ENCODE measurements around the gene FGFR2. TPM values are rescaled to one million over a fixed set of nuclear protein-coding genes. Genes with fewer than 3 reads are reported as not detected.

Gene FGFR2
- total RNA-seq, 1 experiment from 2014 or later = 19.7 TPM

DNA sequence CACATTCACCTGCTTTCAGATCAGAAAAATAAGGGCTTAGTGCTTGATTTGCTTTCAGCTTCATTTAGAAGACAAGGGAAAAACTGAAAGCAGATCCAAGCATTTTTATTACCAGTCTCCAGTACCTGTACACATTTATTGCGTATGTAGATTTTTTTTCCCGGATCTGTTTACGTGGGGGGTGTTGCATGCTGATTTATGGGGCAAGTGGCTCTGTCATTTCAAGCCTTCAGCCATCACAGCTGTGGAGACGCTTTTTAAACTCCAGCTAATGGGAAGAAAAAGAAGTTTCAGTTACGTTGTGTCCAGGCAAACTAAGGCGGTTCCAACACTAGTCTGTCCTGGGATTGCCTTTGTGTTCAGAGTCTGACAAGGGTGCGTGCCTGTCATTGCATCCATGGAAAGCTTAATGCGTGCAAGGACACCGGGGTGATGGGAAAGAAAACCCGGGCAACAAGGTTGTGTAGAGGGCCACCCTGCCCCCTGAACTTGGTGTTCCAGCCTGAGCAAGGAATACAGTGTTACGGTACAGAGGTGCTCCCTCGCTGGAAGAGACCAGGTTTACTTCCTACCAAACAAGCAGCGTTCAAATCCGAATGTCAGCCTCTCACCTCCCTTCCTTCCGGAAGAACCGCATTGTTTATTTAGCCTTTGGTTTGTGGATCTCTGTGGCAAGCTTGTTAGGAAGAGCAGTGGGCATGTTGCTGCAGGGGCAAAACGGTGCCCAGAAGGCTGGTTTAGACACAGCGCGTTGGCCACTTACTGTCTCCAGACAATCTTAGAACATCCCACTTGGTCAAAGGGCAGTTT lies 128.2 kb downstream of the FGFR2 start (continued):
- TF ChIP-seq, protein P1, sequence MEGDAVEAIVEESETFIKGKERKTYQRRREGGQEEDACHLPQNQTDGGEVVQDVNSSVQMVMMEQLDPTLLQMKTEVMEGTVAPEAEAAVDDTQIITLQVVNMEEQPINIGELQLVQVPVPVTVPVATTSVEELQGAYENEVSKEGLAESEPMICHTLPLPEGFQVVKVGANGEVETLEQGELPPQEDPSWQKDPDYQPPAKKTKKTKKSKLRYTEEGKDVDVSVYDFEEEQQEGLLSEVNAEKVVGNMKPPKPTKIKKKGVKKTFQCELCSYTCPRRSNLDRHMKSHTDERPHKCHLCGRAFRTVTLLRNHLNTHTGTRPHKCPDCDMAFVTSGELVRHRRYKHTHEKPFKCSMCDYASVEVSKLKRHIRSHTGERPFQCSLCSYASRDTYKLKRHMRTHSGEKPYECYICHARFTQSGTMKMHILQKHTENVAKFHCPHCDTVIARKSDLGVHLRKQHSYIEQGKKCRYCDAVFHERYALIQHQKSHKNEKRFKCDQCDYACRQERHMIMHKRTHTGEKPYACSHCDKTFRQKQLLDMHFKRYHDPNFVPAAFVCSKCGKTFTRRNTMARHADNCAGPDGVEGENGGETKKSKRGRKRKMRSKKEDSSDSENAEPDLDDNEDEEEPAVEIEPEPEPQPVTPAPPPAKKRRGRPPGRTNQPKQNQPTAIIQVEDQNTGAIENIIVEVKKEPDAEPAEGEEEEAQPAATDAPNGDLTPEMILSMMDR (IDR thresholded peaks at IDR 0.05 in 2 of 3, conservative IDR thresholded peaks at IDR 0.05 in 1 of 3; ENCODE audit: borderline replicate concordance in 1 of 3, insufficient read depth in 1 of 3, low read depth in 2 of 3, low read length in 2 of 3) = no peak

DNA sequence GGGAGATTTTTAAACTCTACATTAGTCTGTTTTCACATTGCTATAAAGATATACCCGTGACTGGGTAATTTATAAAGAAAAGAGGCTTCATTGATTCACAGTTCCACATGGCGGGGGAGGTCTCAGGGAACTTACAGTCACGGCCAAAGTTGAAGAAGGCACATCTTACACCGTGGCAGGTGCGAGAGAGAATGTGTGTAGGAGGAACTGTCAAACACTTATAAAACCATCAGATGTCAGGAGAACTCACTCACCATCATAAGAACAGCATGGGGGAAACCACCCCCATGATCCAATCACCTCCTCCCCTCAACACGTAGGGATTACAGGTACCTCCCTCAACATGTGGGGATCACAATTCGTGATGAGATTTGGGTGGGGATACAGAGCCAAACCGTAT lies 129.5 kb downstream of the FGFR2 start:
- Histone ChIP-seq H3K9me2 (ENCODE audit: insufficient read depth) (no peaks in the 10 kb centered on the region), H3K79me2 (ENCODE audit: insufficient read depth, low read length) (no peaks in the 10 kb centered on the region), H3K27ac (ENCODE audit: low read depth, low read length) (no peak overlapping the region), H3K4me3 (replicated peaks in 1 of 2; ENCODE audit: low read depth in 1 of 2, low read length in 2 of 2) (no peak overlapping the region), H3K9ac (ENCODE audit: low read length) (no peak overlapping the region), H2AFZ (ENCODE audit: low read depth, low read length, poor library complexity, severe bottlenecking) (no peak overlapping the region), H3K9me3 (ENCODE audit: control insufficient read depth in 1 of 2, insufficient read depth in 1 of 2, low read depth in 1 of 2, low read length in 2 of 2) (no peaks in the 10 kb centered on the region), H3K36me3 (ENCODE audit: control insufficient read depth in 1 of 2, insufficient read depth in 2 of 2, low read length in 2 of 2) (no peaks in the 10 kb centered on the region), H3K27me3 (ENCODE audit: insufficient read depth, low read length) (peaks cover 8% of the 10 kb centered on the region; the same call in 1 of the 2 replicates), H4K20me1 (ENCODE audit: insufficient read depth) (no peaks in the 10 kb centered on the region), H3K4me1 (ENCODE audit: control insufficient read depth in 1 of 2, insufficient read depth in 2 of 2, low read length in 2 of 2) (no peaks in the 10 kb centered on the region), H3K4me2 (ENCODE audit: low read length) (no peak overlapping the region)
- DNase-seq (ENCODE audit: low read depth, low spot score) (no peak), ATAC-seq (no peak)
- no TSS peak for BruUV-seq (replicated peaks)
- ChIA-PET CTCF (no interaction called here), POLR2A (no interaction called here), RAD21 (ENCODE audit: low non-redundant PET in 1 of 2, low total read pairs in 2 of 2, uncharacterized antibody in 2 of 2, unreplicated experiment in 2 of 2) (no interaction called here)
- intact Hi-C loops (cut with micrococcal nuclease) = no loop called here
- no peak for TF ChIP-seq POLR2AphosphoS5 (IDR thresholded peaks at IDR 0.05; ENCODE audit: low read depth, low read length)
- TF ChIP-seq CEBPB (IDR thresholded peaks at IDR 0.05; ENCODE audit: low read depth) = no peak
- no peak for TF ChIP-seq EZH2 (IDR thresholded peaks at IDR 0.05)
- TF ChIP-seq SRF (IDR thresholded peaks at IDR 0.05; ENCODE audit: low read depth) = no peak
- TF ChIP-seq, protein P2, sequence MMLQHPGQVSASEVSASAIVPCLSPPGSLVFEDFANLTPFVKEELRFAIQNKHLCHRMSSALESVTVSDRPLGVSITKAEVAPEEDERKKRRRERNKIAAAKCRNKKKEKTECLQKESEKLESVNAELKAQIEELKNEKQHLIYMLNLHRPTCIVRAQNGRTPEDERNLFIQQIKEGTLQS (IDR thresholded peaks at IDR 0.05) = no peak
- no peak for TF ChIP-seq RAD21 (IDR thresholded peaks at IDR 0.05; ENCODE audit: low read depth)
- no peak for TF ChIP-seq SP1 (IDR thresholded peaks at IDR 0.05; ENCODE audit: low read depth)
- TF ChIP-seq, protein P3, sequence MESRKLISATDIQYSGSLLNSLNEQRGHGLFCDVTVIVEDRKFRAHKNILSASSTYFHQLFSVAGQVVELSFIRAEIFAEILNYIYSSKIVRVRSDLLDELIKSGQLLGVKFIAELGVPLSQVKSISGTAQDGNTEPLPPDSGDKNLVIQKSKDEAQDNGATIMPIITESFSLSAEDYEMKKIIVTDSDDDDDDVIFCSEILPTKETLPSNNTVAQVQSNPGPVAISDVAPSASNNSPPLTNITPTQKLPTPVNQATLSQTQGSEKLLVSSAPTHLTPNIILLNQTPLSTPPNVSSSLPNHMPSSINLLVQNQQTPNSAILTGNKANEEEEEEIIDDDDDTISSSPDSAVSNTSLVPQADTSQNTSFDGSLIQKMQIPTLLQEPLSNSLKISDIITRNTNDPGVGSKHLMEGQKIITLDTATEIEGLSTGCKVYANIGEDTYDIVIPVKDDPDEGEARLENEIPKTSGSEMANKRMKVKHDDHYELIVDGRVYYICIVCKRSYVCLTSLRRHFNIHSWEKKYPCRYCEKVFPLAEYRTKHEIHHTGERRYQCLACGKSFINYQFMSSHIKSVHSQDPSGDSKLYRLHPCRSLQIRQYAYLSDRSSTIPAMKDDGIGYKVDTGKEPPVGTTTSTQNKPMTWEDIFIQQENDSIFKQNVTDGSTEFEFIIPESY (IDR thresholded peaks at IDR 0.05; ENCODE audit: extremely low read depth, insufficient replicate concordance, low read length) = no peak
- no peak for TF ChIP-seq SIN3A (IDR thresholded peaks at IDR 0.05; ENCODE audit: low read depth)
- TF ChIP-seq, protein P4, sequence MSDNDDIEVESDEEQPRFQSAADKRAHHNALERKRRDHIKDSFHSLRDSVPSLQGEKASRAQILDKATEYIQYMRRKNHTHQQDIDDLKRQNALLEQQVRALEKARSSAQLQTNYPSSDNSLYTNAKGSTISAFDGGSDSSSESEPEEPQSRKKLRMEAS (IDR thresholded peaks at IDR 0.05) = no peak
- no peak for TF ChIP-seq CBX3 (IDR thresholded peaks at IDR 0.05; ENCODE audit: low read depth)
- no peak for TF ChIP-seq EZH2phosphoT487 (IDR thresholded peaks at IDR 0.05; ENCODE audit: borderline replicate concordance)
- no peak for TF ChIP-seq ZNF274 (IDR thresholded peaks at IDR 0.05; ENCODE audit: low read depth, low read length)
- TF ChIP-seq POLR2A (IDR thresholded peaks at IDR 0.05; ENCODE audit: borderline replicate concordance, extremely low read depth, insufficient read depth, insufficient read length) = no peak
- no peak for TF ChIP-seq JUND (IDR thresholded peaks at IDR 0.05)
- TF ChIP-seq, protein P1 (IDR thresholded peaks at IDR 0.05 in 2 of 3, conservative IDR thresholded peaks at IDR 0.05 in 1 of 3; ENCODE audit: borderline replicate concordance in 1 of 3, insufficient read depth in 1 of 3, low read depth in 2 of 3, low read length in 2 of 3) = no peak
- no peak for TF ChIP-seq ELF1 (IDR thresholded peaks at IDR 0.05; ENCODE audit: borderline replicate concordance, low read depth)
- TF ChIP-seq YY1 (IDR thresholded peaks at IDR 0.05; ENCODE audit: extremely low read depth, insufficient replicate concordance, low read depth, low read length) = no peak
